Subcutaneous adipose tissue (tissue), 4 donors: Measurements from ENCODE around the gene CACNA1H. TPM values are rescaled to one million over a fixed set of nuclear protein-coding genes. Genes with fewer than 3 reads are reported as not detected.
"Not testable (repeated sequence)": the region's sequence is repeated elsewhere in the genome, so short reads cannot be mapped to it uniquely, and the experiment has no call there.

Source experiments
- total RNA-seq, 4 donors: library from RNA; depleted of rRNA; stranded (reverse); fragments of >200 nt; gene quantifications; one replicate each; pipeline ENCODE4 v1.1.0, GENCODE V29; 2016
- TF ChIP-seq, protein P1 (sequence below): fragments of 450-650 bp; IDR thresholded peaks from one replicate; pipeline ENCODE4 v1.5.1; 2016; ENCODE audit warnings: low read depth, mild to moderate bottlenecking, control low read depth, antibody characterized with exemption, moderate library complexity

CACNA1H gene
- total RNA-seq, 4 donors from 2014 or later, result 0.51 to 13.9 (median 3.1) TPM

DNA sequence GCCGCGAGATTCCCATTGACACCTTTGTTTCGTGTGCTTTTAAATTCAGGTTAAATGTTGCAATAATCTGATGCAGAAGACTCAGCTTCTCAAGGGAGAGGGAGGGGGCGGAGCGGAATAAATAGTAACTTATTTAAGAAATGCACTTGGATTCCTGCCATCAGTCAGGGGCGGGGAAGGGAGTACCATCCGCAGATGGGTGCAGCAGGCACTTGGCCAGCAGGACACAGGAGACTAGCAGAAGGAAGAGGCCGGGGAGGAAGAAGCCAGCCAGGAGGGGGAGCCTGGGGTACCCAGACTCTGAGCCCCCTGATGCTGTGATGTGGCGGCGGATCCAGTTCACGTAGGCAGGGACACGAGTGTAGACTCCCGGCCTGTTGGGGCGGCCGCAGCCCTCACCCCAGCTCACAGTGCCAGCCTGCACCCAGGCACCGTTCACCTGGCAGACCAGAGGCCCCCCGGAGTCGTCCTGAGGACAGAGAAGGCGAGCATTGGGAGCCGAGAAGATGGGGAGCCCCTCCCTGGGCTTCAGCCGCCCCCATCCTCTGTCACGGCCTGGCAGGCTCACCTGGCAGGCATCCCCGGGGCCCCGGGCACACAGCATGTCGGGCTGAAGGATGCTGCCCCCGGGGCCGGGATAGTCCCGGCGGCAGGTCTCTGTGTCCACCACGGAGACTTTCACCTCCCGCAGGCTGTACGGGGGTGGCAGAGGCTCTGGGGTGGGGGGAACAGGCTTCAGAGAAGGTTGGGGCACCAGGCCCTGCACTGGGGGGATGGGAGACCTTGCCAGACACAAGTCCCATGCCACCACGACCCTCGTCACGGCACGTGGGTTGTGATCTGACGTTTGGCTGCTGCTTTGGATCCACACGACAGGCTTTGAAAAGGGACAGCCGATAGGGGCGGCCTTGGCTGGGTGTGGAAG, 69.0 kb downstream of the CACNA1H start:
- TF ChIP-seq, protein P1, sequence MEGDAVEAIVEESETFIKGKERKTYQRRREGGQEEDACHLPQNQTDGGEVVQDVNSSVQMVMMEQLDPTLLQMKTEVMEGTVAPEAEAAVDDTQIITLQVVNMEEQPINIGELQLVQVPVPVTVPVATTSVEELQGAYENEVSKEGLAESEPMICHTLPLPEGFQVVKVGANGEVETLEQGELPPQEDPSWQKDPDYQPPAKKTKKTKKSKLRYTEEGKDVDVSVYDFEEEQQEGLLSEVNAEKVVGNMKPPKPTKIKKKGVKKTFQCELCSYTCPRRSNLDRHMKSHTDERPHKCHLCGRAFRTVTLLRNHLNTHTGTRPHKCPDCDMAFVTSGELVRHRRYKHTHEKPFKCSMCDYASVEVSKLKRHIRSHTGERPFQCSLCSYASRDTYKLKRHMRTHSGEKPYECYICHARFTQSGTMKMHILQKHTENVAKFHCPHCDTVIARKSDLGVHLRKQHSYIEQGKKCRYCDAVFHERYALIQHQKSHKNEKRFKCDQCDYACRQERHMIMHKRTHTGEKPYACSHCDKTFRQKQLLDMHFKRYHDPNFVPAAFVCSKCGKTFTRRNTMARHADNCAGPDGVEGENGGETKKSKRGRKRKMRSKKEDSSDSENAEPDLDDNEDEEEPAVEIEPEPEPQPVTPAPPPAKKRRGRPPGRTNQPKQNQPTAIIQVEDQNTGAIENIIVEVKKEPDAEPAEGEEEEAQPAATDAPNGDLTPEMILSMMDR, result no peak

DNA sequence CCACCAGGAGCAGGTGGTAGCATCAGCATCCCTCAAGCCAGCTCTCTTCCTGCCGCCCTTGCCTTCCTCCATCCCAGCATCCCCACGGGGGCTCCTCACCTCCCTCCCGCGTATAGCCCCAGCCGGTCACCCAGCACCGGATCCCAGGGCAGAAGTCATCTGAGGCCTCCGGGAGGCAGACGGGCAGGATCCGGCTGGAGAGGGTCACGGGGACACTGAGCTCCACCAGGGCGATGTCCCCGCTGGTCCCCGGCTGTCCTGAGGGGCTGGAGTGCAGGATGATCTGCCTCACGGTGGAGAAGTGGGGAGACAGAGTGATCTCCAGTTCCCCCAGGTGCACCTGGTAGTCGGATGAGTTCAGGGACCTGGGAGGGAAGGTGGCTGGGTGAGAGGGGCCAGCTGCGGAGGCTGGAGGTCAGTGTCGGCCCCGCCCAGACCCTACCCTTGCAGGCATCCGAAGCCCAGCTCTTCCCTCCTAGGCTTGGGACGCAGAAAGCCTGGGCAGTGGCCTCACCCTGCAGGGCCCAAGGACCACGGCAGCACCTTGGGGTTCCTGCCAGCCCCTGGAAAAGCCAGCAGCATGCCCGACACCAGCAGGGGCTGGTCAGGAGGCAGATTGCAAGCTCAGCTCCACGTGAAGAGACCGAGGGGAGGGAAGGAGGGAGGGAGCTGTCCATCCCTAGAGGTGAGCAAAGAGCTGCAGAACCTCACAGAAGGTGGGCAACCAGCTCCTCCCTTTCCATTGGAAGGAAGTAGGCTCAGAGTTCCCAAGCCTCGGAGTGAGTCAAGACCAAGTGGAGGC, 69.8 kb downstream of the CACNA1H start:
- TF ChIP-seq, protein P1, result no peak

DNA sequence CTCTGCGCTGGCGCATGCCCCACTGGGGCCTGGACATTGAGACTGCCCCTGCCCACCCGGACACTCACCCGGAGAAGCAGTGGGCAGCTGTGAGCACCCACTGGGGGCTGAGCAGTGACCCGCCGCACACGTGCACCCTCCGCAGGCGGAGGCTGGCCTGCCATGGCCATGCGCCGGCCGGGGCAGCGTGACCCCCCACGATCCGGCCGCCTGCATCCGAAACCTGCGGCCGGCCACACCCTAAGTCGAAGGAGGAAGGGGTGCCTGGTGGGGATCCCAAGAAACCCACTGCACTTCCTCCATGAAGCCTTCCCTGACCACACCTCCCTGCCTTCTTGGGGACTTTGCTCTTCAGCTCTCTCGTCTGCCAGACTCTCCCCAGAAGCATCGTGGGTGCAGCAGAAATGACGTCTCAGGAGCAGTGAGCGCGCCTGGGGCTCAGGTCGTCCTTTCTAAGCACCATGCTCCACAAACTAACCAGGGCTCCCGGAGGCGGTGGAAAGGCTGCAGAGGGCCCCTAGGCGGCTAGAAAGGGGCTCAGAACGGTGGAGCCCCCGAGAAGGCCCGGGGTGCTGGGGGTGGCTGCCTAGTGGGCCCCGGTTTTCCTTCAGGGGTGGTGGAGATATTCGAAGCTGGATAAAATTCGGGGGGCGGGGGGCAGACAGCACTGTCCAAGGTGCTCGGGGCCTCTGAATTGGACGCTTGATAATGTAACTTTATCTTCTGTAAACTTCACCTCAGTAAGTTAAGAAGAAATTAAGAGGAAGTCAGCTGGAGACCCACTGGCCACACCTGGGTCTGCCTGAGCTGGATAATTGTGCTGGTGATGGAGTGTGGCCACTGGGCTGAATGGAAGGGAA, 70.7 kb downstream of the CACNA1H start:
- TF ChIP-seq, protein P1, result no peak

DNA sequence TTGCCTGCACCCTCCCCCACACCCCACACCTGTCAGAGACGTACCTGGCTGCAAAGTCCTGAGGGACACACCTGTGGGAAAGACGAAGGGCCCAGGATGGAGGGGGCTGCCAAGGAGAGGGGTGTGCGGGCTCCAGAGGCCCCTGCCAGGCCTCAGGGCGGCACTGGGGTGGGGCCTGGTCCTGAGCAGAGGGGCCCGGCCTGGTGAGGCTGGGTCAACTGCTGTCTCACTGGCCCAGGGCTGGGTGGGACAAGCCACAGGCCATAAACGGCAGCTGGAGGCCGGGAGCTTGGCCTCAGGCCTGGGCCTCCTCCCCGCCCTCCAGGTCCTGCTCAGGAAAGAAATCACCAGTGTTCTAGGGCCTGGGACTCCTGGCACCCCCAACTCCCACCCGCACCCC, 71.7 kb downstream of the CACNA1H start:
- TF ChIP-seq, protein P1, result no peak

DNA sequence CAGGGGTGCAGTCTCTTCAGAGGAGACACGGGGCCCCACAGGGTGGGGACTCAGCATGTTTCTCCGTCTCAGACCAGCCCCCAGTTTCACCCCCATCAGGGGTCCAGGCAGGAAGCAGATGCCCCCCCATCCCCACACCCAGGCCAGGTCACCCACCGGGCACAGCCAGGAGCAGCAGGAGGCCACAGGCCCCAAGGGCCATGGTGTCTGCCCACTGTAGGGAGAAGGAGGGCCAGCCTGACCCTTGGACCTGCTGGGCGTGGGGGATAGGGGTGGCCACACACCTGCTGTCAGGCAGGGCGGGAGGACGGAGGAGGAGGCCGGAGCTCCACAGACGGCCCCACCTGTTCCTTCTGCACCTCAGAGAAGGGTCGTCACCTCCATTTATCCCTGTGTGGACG, 72.1 kb downstream of the CACNA1H start, which contains the start of gene TPSG1:
TPSG1 (minus strand) TSS at position 218 of the 401 bp plus-strand sequence; CDS start at position 202, 16 bp downstream.
- TF ChIP-seq, protein P1, result no peak

DNA sequence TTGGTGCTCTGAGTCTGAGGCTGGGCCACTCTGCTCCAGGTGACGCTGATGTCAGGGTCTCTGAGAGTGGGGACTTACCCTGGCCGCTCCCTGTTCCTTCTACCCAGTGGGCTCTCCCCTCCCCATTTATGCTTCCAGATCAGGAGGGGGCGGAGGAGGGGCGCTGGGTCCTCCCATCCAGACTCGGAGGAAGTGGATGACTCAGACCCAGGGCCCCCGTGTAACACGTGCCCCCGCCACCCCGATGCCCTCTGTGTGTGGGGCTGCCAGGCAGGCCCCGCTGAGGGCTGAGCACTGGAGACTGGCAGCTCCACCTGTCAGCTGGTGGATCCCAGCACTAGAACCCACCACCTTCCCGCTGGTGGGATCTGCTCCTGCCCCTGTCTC, 77.2 kb downstream of the CACNA1H start, which contains the start of gene TPSB2:
TPSB2 (minus strand) TSS at position 101 of the 387 bp plus-strand sequence. CDS start 233 bp downstream, outside the sequence.
- TF ChIP-seq, protein P1, result not testable (repeated sequence)
